Smooth muscle cell of the pulmonary artery (primary cell): ENCODE data around the gene CD300A. TPM values are rescaled to one million over a fixed set of nuclear protein-coding genes. Genes with fewer than 3 reads are reported as not detected.

ENCODE experiments used
- total RNA-seq: library from RNA; depleted of rRNA; stranded (reverse); fragments of >200 nt; gene quantifications from 2 replicates; pipeline ENCODE4 v1.2.3, GENCODE V29; 2014

Gene CD300A
- total RNA-seq, result not detected in 2 replicates

GRCh38 chr17:74466111-74466827, at the start of gene CD300A:
CD300A (plus strand) TSS chr17:74466634; CDS start chr17:74466704, 70 bp downstream.

GRCh38 chr17:74431568-74432423, 34.6 kb upstream of the CD300A start, which contains the start of gene GPRC5C:
GPRC5C (plus strand) TSS chr17:74432088; CDS start chr17:74439777, 7,689 bp downstream.

GRCh38 chr17:74531231-74531761, 64.9 kb downstream of the CD300A start, which contains the start of gene CD300LB:
CD300LB (minus strand) TSS chr17:74531475; CDS start chr17:74531350, 125 bp downstream.

Other genes starting within 250 kb of the CD300A start
- gene DNAI2, start 192.4 kb upstream of the CD300A start, total RNA-seq, result not detected in 2 replicates
- gene KIF19, start 140.4 kb upstream of the CD300A start, total RNA-seq, result not detected in 2 replicates
- gene BTBD17, start 104.8 kb upstream of the CD300A start, total RNA-seq, result not detected in 2 replicates
- 0.26 TPM in 1 of 2 replicates, not detected in the other for gene GPR142, start 99.1 kb upstream of the CD300A start, total RNA-seq
- 13.8 and 15.0 TPM in 2 replicates for gene GPRC5C, start 34.5 kb upstream of the CD300A start, total RNA-seq
- not detected in 2 replicates for gene CD300LB, start 64.8 kb downstream of the CD300A start, total RNA-seq
- not detected in 2 replicates for gene CD300C, start 79.5 kb downstream of the CD300A start, total RNA-seq
- gene CD300H, start 100.9 kb downstream of the CD300A start, total RNA-seq, result not detected in 2 replicates
- not detected in 2 replicates for gene CD300LD, start 125.6 kb downstream of the CD300A start, total RNA-seq
- not detected in 2 replicates for gene CD300E, start 157.1 kb downstream of the CD300A start, total RNA-seq
- gene CD300LF, start 246.3 kb downstream of the CD300A start, total RNA-seq, result not detected in 2 replicates